HFF-Myc (cell line): ENCODE data around the gene INSL3.

Source experiments
- DNase-seq: peaks from one replicate; pipeline ENCODE4 v3.0.0-alpha.2; 2011; ENCODE audit warnings: low read depth; ENCODE audit errors: extremely low read depth
- H3K4me3 ChIP-seq: replicated peaks from 2 replicates; pipeline ENCODE4 v1.5.1; 2011; ENCODE audit warnings: low read depth, mild to moderate bottlenecking, control low read depth, low read length
- CTCF ChIP-seq: IDR thresholded peaks from 2 replicates; pipeline ENCODE4 v1.5.1; 2012; ENCODE audit warnings: mild to moderate bottlenecking, low read depth, low read length, control low read depth; ENCODE audit errors: missing control alignments

Gene INSL3

GRCh38 chr19:17859533-17860330 is 38.4 kb upstream of the INSL3 start, which contains the start of gene RPL18A:
TSS of gene RPL18A (plus strand) at chr19:17859910. CDS start at chr19:17859957, 47 bp downstream.
- DNase-seq = peak; percentile 99
- H3K4me3 ChIP-seq = peak within 1 kb of the TSS; percentile 92
- TF ChIP-seq CTCF = peak; percentile 80

GRCh38 chr19:17855280-17856152 is 34.2 kb upstream of the INSL3 start:
- no peak for DNase-seq
- H3K4me3 ChIP-seq = no peak overlapping the region
- TF ChIP-seq CTCF = peak; percentile 98

- DNase-seq = no peak
- no peak for TF ChIP-seq CTCF
- no peak overlapping the region for H3K4me3 ChIP-seq
Measured at GRCh38 chr19:17854061-17854460, 32.7 kb upstream of the INSL3 start.

- H3K4me3 ChIP-seq = no peak overlapping the region
- TF ChIP-seq CTCF = no peak
- no peak for DNase-seq
Measured at GRCh38 chr19:17848595-17849292, 27.4 kb upstream of the INSL3 start.

- peak within 1 kb of the TSS; percentile 22 for H3K4me3 ChIP-seq
- no peak for DNase-seq
- TF ChIP-seq CTCF = no peak
Measured at GRCh38 chr19:17847538-17848366, 26.4 kb upstream of the INSL3 start, which contains the start of gene JAK3. TSS of gene JAK3 (minus strand) at chr19:17847982. CDS start at chr19:17844417, 3,565 bp downstream.

GRCh38 chr19:17846146-17846545 is 24.8 kb upstream of the INSL3 start:
- DNase-seq = no peak
- TF ChIP-seq CTCF = no peak
- H3K4me3 ChIP-seq = no peak overlapping the region
